ENCODE results near the gene FOXB2. TPM values are rescaled to one million over a fixed set of nuclear protein-coding genes. Genes with fewer than 3 reads are reported as not detected.

FOXB2 gene
- total and polyA plus RNA-seq, 9 donors: 0.24 to 3.0 (median 1.6) TPM; not detected in 6

DNA sequence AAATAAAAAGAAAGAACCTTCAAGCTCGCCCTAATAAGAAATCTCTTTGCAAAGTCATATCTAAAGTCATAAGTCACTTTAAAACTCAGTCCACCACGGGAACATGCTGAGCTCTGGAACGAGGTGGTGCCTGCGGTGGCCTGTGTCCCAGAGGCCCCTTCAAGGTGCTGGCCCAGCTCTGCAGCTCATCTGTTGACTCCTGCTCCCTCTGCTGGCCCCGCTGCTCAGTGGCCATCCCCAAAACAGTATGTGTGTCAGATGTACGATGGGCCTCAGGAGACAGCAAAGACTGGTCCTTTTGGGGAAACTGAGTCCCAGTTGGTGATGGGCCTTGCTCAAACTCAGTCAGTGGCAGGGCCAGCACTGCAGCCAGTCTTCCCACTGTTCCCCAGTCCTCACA is 22.8 kb upstream of the FOXB2 start:
- 15 to 19% (median 18%) methylated on average over 6 of the region's 6 CpGs for WGBS, 3 donors
- intact Hi-C loops (cut with DNase I): loop anchor here in 1 of 4 donors (5.0 kb wide), 1 partner anchor 189 kb away; no protein-coding TSS in a partner anchor
- Histone ChIP-seq H3K9me3 (no peaks in the 10 kb centered on the region), H3K4me1 (ENCODE audit: insufficient read depth) (no peaks in the 10 kb centered on the region), H3K36me3 (no peaks in the 10 kb centered on the region), H3K27ac (no peak overlapping the region), H3K27me3 (no peaks in the 10 kb centered on the region), H3K4me3 (no peak overlapping the region)
- no peak for DNase-seq
- TF ChIP-seq EP300 (IDR thresholded peaks at IDR 0.05) (no peak), POLR2A (IDR thresholded peaks at IDR 0.05) (no peak)
- TF ChIP-seq, protein P1, sequence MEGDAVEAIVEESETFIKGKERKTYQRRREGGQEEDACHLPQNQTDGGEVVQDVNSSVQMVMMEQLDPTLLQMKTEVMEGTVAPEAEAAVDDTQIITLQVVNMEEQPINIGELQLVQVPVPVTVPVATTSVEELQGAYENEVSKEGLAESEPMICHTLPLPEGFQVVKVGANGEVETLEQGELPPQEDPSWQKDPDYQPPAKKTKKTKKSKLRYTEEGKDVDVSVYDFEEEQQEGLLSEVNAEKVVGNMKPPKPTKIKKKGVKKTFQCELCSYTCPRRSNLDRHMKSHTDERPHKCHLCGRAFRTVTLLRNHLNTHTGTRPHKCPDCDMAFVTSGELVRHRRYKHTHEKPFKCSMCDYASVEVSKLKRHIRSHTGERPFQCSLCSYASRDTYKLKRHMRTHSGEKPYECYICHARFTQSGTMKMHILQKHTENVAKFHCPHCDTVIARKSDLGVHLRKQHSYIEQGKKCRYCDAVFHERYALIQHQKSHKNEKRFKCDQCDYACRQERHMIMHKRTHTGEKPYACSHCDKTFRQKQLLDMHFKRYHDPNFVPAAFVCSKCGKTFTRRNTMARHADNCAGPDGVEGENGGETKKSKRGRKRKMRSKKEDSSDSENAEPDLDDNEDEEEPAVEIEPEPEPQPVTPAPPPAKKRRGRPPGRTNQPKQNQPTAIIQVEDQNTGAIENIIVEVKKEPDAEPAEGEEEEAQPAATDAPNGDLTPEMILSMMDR (IDR thresholded peaks at IDR 0.05): no peak

DNA sequence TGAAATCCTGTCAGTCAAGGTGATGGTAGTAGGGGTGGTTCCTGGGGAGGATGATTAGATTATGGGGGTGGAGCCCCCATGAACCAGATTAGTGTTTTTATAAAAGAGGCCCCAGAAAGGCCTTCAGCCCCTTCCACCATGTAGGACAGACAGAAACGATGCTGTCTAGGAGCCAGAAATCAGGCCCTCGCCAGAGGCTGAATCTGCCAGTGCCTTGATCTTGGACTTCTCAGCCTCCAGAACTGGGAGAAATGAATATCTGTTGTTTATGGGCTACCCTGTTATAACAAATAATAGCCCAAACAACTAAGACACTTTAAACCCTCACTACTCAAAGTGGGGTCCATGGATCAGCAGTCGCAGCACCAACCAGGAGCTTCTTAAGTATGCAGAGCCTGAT is 20.2 kb upstream of the FOXB2 start:
- Histone ChIP-seq H3K9me3 (no peaks in the 10 kb centered on the region), H3K4me3 (no peak overlapping the region), H3K27me3 (no peaks in the 10 kb centered on the region), H3K4me1 (ENCODE audit: insufficient read depth) (no peaks in the 10 kb centered on the region), H3K27ac (no peak overlapping the region), H3K36me3 (no peaks in the 10 kb centered on the region)
- TF ChIP-seq POLR2A (IDR thresholded peaks at IDR 0.05): no peak
- TF ChIP-seq, protein P1 (IDR thresholded peaks at IDR 0.05): no peak
- no peak for TF ChIP-seq EP300 (IDR thresholded peaks at IDR 0.05)
- WGBS, 3 donors: 86 to 91% (median 90%) methylated on average over 3 of the region's 3 CpGs
- DNase-seq: no peak
- intact Hi-C loops (cut with DNase I): loop anchor here in 1 of 4 donors (5.0 kb wide), 1 partner anchor 192 kb away; no protein-coding TSS in a partner anchor

DNA sequence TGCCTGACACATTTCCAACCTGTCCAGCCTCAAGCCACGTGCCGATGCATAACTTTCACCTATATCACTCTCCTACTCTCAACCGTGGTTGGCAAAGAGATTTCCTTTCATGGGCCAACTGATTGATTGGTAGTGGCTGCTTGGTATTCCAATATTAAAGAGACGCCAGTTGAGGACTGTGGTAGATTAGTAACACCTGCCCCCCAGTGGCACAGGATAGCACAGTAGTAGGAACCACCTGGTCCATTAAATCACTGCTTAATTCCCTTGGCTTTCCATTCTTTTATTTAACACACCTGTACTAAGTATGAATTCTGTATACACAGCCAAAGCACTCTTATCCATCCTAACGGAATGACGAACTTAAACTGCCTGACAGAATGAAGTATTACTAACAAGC is 19.1 kb upstream of the FOXB2 start:
- Histone ChIP-seq H3K27ac (no peak overlapping the region), H3K4me1 (ENCODE audit: insufficient read depth) (no peaks in the 10 kb centered on the region), H3K36me3 (no peaks in the 10 kb centered on the region), H3K9me3 (no peaks in the 10 kb centered on the region), H3K4me3 (no peak overlapping the region), H3K27me3 (no peaks in the 10 kb centered on the region)
- TF ChIP-seq POLR2A (IDR thresholded peaks at IDR 0.05): no peak
- no peak for TF ChIP-seq EP300 (IDR thresholded peaks at IDR 0.05)
- TF ChIP-seq, protein P1 (IDR thresholded peaks at IDR 0.05): no peak
- intact Hi-C loops (cut with DNase I): no loop called here
- no peak for DNase-seq
- WGBS, 3 donors: 71 to 84% (median 83%) methylated on average over 6 of the region's 6 CpGs

DNA sequence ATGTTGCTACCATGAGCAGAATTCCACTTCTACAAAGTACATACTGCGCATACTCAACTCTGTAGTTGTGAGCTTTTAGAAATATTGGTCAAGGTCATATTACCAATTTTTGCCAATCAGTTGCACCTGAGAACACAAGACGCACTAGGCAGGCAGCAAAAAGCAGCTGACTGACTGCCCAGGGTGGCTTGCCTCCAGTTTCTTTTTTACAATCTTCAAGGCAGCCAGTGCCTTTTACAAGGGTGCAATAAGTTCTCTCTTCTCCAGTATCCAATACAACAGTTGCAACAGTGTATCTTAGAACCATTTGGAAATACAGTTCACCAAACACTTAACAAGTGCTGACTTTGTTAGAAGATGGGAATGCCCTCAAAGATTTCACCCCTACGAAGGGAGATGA is 16.1 kb upstream of the FOXB2 start:
- 81 to 92% (median 81%) methylated on average over 3 of the region's 3 CpGs for WGBS, 3 donors
- intact Hi-C loops (cut with DNase I): no loop called here
- no peaks in the 10 kb centered on the region for H3K27me3 ChIP-seq
- no peaks in the 10 kb centered on the region for H3K36me3 ChIP-seq
- no peak overlapping the region for H3K27ac ChIP-seq
- H3K4me1 ChIP-seq (ENCODE audit: insufficient read depth): no peaks in the 10 kb centered on the region
- no peaks in the 10 kb centered on the region for H3K9me3 ChIP-seq
- DNase-seq: no peak
- TF ChIP-seq EP300 (IDR thresholded peaks at IDR 0.05) (no peak), POLR2A (IDR thresholded peaks at IDR 0.05) (no peak)
- TF ChIP-seq, protein P1 (IDR thresholded peaks at IDR 0.05): no peak
- no peak overlapping the region for H3K4me3 ChIP-seq

Data from ovary (tissue), 9 donors.